ENCODE data around the gene GPR31. TPM values are rescaled to one million over a fixed set of nuclear protein-coding genes. Genes with fewer than 3 reads are reported as not detected.

Gene GPR31
- total RNA-seq, 4 donors from 2014 or later, result not detected

DNA sequence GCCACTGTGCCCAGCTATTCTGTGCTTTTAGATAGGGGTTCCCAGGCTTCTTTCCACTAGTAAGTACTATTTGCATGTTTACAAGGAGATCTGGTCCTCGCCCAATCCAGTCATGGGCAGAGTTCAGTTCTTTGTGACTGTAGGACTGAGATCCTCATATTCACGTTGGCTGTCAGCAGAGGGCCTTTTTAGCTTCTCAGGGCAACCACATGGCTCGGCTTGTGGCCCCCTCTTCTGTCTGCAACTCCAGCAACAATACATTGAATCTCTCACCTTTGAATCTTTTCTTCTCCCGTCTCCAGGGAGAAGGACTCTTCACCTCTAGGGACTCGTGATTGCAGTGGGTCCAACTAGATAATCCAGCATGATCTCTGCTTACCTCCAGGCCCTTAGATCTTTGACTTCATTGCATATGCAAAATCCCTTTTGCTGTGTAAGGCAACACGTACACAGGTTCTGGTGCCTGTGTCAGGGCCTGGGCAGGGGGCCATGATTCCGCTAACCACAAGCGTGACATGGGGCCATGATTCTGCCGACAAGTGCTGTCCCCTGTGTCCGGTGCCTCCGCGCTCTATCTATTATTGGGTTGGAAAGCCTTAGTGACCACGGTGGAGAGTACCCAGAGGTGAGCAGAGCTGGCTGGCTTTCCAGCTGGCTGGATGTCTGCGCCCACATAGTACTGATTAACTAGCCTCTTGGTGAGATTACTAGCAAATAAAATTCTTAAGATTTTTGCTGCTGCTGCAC lies 29.8 kb downstream of the GPR31 start:
- no peak for DNase-seq
- no peaks in the 10 kb centered on the region for H3K4me1 ChIP-seq
- no peak for TF ChIP-seq POLR2A (IDR thresholded peaks at IDR 0.05)
- TF ChIP-seq CTCF (IDR thresholded peaks at IDR 0.05 in 4 of 5, conservative IDR thresholded peaks at IDR 0.05 in 1 of 5), result no peak
- no peaks in the 10 kb centered on the region for H3K36me3 ChIP-seq
- intact Hi-C loops (cut with DNase I; ENCODE audit: low total_unique reads), result no loop called here
- no peaks in the 10 kb centered on the region for H3K9me3 ChIP-seq
- H3K4me3 ChIP-seq, result no peak overlapping the region
- H3K27me3 ChIP-seq, result no peaks in the 10 kb centered on the region
- ATAC-seq, result no peak
- H3K27ac ChIP-seq, result no peak overlapping the region
- in situ Hi-C loops (cut with MboI; ENCODE audit: low sequenced_read_pairs in 4 of 4), result loop anchor here in 2 of 4 donors (25.0 kb wide), 1 partner anchor 341 kb away; no protein-coding TSS in a partner anchor

DNA sequence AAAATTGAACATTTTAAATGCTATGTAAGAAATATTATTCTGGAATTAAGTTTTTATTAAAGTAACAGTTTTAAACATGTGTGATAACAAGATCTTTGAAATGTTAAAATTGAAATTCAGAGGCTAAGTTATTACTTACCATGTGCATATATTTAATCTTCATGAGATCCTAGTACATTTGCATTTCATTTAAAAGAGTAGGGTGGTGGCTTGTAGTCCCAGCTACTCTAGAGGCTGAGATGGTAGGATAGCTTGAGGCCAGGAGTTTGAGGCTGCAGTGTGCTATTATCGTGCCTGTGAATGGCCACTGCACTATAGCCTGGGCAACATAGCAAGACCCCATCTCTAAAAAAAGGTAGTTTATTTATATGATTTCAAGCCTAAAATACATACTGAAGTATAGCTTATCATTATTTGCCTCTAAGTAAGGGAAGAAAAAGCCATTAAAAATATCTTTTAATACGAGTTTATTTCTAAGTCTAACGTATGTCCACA lies 31.9 kb downstream of the GPR31 start:
- Histone ChIP-seq H3K9me3 (no peaks in the 10 kb centered on the region), H3K4me3 (no peak overlapping the region), H3K27ac (no peak overlapping the region), H3K4me1 (no peaks in the 10 kb centered on the region), H3K36me3 (no peaks in the 10 kb centered on the region), H3K27me3 (peaks cover 0 to 2% (median 0%) of the 10 kb centered on the region in 3 donors)
- ATAC-seq (no peak), DNase-seq (no peak)
- intact Hi-C loops (cut with DNase I; ENCODE audit: low total_unique reads), result no loop called here
- TF ChIP-seq POLR2A (IDR thresholded peaks at IDR 0.05), result no peak
- TF ChIP-seq CTCF (IDR thresholded peaks at IDR 0.05 in 4 of 5, conservative IDR thresholded peaks at IDR 0.05 in 1 of 5), result no peak
- in situ Hi-C loops (cut with MboI; ENCODE audit: low sequenced_read_pairs in 4 of 4), result loop anchor here in 2 of 4 donors (25.0 kb wide), 1 partner anchor 339 kb away; no protein-coding TSS in a partner anchor

DNA sequence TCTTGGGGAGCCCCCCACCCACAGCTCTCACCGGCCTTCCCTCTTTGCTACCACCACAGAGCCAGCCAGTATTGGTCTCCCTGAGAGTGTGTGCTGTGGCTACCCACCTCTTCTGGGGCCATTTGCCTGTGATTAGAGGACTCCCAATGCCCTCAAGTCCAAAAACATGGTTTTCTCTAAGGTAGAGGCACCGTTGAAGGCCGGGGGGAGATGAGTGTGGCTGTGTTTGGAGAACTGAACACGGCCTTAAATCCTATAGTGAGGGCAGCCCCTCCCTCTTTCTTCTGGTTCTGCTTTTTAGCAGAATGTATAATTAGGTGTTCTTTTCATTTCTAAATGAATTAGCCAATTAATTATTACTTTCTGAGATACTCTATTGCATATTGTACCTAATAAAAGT lies 32.4 kb downstream of the GPR31 start:
- no peaks in the 10 kb centered on the region for H3K9me3 ChIP-seq
- no peak overlapping the region for H3K4me3 ChIP-seq
- in situ Hi-C loops (cut with MboI; ENCODE audit: low sequenced_read_pairs in 4 of 4), result loop anchor here in 2 of 4 donors (25.0 kb wide), 1 partner anchor 338 kb away; no protein-coding TSS in a partner anchor
- no peaks in the 10 kb centered on the region for H3K4me1 ChIP-seq
- DNase-seq (no peak), ATAC-seq (no peak)
- intact Hi-C loops (cut with DNase I; ENCODE audit: low total_unique reads), result no loop called here
- no peaks in the 10 kb centered on the region for H3K36me3 ChIP-seq
- TF ChIP-seq CTCF (IDR thresholded peaks at IDR 0.05 in 4 of 5, conservative IDR thresholded peaks at IDR 0.05 in 1 of 5), result no peak
- TF ChIP-seq POLR2A (IDR thresholded peaks at IDR 0.05), result no peak
- H3K27me3 ChIP-seq, result peaks cover 0 to 3% (median 0%) of the 10 kb centered on the region in 3 donors
- no peak overlapping the region for H3K27ac ChIP-seq

- no peak for DNase-seq
- no peak for ATAC-seq
- no peak overlapping the region for H3K4me3 ChIP-seq
- no peaks in the 10 kb centered on the region for H3K36me3 ChIP-seq
- no peaks in the 10 kb centered on the region for H3K9me3 ChIP-seq
- no peaks in the 10 kb centered on the region for H3K4me1 ChIP-seq
- in situ Hi-C loops (cut with MboI; ENCODE audit: low sequenced_read_pairs in 4 of 4) (loop anchor here in 2 of 4 donors (25.0 kb wide), 1 partner anchor 337 kb away; no protein-coding TSS in a partner anchor), intact Hi-C loops (cut with DNase I; ENCODE audit: low total_unique reads) (no loop called here)
- H3K27ac ChIP-seq, result no peak overlapping the region
- no peak for TF ChIP-seq CTCF (IDR thresholded peaks at IDR 0.05 in 4 of 5, conservative IDR thresholded peaks at IDR 0.05 in 1 of 5)
- no peak for TF ChIP-seq POLR2A (IDR thresholded peaks at IDR 0.05)
- peaks cover 0 to 3% (median 0%) of the 10 kb centered on the region in 3 donors for H3K27me3 ChIP-seq
Observed at GRCh38 chr6:167124753-167125152, 33.0 kb downstream of the GPR31 start.
